ENCODE measurements around the gene SEC14L2.

SEC14L2 gene

DNA sequence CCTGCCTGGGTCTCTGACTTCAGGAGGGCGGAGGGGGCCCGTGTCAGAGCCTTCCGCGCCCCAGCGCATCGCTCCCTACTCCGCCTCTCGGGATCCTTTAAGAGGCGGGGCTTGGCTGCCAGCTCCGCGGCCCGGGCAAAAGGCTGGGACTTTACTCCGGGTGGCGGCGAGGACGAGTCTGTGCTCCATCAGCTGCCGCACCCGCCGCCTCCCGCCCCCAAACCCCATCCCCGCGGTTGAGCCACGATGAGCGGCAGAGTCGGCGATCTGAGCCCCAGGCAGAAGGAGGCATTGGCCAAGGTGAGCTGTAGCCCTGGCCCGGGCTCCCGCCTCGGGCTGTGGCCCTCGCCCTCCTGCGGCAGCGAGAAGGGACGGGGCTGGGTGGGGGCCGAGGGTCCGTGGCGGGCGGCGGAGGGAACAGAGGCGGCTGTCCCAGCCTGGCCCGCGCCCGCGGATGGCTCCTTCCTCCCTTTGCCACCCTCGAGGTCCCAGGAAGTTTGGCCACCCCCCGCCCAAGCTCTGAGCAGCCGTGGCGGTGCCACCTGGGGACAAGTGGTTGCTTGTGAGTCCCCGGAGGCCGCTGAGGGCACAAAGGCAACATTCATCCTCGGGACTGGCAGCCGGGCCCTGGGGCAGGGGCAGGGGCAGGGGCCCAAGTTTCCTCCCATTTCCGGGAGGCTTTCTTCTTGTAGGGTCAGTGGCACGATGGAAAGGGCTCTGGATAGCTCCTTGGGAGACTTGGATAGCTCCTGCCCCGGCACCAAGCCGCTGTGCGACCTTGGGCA, at the start of gene SEC14L2:
SEC14L2 (plus strand) TSS at position 148 of the 785 bp plus-strand sequence; CDS start at position 247, 99 bp downstream.
- DNase-seq: peak; percentile 76

DNA sequence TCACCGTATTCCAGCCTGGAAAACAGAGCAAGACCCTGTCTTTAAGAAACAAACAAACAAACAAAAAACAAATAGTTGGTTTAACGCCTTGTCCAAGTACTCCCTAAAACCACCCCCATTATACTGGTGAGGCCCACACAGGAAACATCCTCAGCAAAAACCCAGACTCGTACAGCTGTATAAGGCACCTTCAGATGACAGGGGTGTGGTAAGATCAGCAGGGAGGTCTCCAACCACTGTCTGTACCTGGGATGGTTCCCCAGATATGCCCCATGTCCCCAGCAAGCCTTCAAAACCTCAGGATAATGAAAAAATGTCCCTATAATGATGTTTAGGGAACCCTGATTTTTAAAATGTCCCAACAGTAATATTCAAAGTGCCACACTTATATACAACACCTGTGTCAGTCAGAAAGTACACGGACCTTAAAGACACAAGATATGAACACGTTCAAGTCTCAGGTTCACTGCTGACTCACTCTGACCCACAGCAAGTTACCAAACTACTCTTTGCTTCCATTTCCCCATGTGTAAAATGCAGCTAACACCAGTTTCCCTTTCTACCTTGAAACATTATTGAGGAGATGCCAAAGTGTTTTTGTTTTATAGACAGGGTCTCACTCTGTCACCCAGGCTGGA, 49.4 kb upstream of the SEC14L2 start:
- no peak for DNase-seq

DNA sequence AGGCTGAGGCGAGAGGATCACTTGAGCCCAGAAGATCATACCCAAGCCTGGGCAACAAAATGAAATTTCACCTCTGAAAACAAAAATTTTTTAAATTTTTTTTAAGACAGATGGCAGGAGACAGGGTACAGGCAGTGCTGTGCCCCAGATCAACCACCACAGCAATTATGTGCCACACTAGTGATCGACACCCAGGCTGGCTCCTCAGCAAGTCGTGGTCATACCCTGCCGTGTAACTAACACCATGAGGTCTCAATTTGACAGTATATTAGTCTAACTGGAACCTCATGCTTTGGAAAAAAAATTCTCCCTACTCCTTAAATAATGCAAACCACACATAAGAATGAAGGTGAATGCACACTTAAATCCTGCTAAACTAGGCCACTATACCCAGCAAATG, 48.4 kb upstream of the SEC14L2 start:
- no peak for DNase-seq

DNA sequence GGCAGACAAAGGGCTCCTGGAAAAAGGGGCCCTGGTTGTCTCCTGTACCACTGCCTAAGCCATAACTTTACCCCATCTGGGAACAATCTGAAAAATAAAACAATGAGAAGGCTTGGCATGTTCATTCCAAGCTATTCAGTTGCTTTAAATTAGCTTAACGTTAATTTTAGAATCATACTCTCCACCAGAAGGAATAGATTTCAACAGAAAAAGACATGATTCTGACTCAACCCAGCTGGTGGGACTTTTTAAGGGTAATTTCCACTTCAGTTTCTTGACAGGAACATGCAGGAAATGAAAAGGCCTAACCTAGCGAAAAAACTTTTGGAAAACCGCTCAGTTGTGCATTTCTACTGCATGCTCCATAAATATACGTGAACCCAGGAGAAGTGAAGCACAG, 48.0 kb upstream of the SEC14L2 start:
- DNase-seq: no peak

DNA sequence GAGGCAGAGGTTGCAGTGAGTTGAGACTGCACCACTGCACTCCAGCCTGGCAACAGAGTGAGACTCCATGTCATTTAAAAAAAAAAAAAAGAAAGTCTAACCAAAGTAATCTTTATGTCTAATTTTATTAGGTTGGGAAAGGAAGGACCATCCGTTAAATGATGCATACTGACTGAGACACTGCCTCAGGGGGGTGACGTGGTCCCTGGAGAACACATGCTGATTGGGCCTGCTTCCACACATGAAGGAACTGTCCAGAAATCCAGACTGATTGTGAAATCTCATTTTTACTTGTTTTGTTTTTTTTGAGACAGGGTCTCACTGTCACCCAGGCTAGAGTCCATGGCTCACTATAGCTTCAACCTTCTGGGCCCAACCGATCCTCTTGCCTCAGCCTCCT, 45.6 kb upstream of the SEC14L2 start:
- DNase-seq: no peak

DNA sequence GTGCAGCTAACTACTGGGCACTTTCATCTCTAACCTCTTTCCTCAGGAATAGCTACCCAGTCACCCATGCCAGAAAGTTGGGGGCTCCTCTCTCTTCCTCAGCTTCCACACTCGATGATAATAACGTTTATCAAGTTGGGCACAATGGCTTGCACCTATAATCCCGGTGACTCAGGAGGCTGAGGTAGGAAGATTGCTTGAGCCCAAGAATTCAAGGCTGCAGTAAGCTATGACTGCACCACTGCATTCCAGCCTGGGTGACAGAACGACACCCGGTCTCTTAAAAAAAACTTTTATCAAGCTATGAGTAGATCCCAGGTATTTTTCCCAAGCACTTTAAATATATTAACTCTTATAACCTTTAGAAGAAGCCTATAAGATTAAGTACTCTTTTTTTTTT, 42.2 kb upstream of the SEC14L2 start:
- no peak for DNase-seq

DNA sequence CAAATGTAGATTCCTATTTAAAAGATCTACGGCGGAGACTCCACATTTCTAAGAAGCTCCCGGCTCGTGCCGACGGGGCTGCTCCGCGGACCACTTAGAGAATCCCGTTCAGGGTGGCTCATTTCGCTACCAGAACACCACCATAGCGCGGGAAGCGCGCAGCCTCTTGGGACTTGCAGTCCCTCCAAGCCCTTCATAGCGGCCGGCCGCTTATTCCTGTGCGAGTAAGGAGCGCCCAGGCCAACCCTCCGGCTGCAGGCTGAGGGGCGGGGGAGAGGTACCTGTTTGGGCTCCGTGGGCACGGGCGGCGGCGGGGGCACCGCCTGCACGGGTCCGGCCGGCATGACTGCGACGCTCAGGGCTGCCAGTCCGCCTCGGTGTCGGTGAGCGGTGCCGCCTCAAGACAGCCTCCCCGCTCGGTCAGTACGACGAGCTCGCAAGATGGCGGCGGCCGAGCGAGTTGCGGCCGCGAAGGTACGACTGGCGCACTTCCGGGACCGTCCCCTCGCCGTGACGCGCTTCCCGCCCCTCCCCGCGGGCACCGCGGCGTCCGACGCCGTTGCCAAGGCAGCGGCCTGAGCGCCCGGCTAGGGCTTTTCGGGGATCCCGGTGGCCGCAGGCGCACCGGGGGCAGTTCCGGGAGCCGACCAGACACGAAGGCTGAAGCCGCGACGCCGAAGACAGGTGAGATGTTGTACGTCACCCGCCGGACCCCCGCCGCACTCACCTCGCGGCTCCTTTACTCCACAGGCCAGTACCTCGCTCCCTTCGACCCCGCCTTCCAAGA, 40.2 kb upstream of the SEC14L2 start, which contains the start of the genes CCDC157 and SF3A1:
CCDC157 (plus strand) TSS at position 559 of the 787 bp plus-strand sequence. CDS start 8,994 bp downstream, outside the sequence.
SF3A1 (minus strand) TSS at position 446 of the 787 bp plus-strand sequence; CDS start at position 344, 102 bp downstream.
- peak; percentile 89 for DNase-seq

DNA sequence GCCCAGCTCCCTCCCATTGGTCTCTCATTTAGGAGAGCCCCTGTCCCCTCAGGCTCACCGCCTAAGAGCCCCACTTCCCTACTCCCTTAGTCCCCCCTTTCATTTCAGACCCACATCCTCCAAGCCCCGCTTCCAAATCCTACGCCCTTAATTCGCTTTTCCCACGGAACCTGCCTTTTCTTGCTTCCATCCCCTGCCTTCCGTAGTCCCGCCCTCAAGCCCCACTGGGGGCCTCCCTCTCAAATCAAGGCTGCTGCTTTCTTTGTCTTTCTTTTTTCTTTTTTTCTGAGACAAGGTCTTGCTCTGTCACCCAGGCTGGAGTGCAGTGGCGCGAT, 39.6 kb upstream of the SEC14L2 start:
- no peak for DNase-seq

DNA sequence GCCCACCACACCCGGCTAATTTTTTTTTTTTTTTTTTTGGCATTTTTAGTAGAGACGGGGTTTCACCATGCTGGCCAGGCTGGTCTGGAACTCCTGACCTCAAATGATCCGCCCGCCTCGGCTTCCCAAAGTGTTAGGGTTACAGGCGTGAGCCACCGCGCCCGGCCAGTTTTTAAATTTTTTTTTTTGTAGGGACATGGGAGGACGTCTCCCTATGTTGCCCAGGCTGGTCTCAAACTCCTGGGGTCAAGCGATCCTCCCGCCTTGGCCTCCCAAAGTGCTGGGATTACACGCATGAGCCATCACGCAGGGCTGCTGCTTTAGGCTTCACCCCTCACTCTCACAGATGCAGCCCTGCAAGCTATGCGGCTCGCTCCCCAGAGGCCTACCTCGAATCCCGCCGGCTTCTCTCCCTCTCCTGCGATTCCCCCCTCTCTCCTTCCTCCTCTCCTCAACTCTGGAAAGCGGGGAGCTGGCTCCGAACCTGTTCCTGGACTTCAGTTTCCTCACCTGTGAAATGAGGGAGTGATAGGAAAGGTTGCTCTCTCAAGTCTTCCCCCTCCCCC, 39.1 kb upstream of the SEC14L2 start:
- no peak for DNase-seq

DNA sequence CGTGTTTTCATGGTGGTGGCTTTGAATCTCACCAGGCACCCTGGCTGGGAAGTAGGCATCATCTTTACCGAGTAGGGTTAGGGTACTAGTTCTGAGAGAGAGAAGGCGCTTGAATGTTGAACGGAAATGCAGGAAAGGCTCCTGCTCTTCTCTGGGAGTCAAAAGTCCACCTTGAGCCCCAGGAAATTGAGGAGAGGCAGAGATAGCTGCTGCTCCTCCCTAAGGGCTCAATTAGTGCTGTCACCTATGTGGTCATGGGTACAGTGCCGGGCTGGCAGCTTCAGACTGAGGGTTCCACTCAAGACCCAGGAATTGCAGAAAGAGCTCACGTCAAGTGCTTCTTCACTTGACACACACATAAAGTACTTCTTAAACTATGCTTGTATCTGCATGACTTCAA, 38.3 kb upstream of the SEC14L2 start:
- no peak for DNase-seq

DNA sequence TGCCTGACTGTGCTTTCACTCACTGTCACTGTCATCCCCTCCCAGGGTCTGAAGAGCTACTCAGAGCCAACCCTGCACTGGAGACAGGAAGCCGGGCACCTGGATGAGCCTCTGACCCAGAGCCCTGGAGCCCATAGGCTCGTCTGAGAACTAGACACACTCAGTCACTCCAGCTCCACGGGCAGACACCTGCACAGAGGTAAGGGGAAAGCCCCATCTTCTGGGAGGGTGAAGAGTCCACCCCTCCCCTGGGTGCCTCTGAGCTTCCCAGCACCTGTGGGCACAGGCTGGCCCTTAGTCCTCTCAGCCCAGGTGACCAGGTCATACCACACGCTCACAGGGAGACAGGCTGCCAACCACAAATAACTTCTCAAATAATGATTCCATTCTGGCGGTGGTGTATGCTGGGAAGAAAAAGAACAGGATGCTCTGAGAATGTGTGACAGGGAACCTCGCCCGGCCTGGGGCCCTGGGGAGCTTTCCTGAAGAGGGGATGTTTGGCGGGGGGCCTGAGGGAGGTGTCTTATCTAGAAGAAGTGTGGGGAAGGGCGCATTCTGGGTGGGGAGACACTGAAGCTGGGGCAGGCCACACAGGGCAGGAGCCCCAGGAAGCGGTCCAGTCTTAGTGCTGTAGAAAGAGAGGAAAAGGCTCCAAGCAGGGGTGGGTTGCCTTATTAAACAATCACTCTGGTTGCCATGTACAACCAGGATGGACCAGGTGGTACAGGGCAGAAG, 34.7 kb upstream of the SEC14L2 start:
- no peak for DNase-seq

DNA sequence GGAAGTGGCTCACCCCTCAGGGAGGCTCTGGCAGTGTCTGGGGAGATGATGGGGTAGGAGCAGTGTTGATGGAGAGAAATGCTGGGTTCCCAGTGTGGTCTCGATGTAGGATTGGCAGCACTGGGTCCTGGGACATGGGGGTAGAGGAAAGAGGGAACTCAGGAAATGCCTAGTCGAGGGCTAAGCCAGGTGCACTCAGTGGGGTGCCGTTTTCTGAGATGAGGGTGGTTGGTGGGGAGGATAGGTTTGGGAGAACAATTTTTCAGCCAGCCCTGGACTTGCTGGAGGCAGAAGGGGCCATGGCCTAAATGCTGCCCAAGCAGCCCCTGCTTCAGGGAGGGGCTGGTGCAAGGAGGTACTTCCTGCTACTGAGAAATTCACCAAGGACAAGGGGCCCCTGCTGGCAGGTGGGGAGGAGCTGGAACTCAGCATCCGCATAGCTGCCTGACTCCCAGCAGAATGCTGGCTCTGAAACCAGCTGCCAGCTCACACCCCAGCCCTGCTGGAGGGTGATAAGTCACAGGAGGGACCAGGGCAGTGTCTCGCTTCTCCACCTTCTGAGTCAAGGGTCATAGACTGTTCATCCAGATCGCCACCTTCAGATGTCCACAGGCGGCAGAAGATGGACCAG, 34.1 kb upstream of the SEC14L2 start:
- no peak for DNase-seq

DNA sequence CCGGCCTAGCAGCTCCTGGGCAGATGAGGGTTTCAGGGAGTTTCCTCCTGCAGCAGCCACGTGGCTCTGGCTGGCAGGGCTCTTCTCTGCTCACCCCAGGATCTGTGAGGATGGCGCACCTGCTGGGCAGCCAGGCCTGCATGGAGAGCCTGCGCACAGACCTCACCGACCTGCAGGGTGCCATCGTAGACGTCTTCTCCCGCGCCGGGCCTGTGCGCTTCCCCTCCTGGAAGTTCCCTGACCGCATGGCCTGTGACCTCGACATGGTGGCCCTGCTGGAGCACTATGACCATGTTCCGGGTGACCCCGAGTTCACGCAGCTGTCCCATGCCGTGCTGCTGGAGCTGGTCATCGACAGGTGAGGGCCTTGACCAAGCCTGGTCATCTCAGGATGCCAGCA, 30.9 kb upstream of the SEC14L2 start:
- DNase-seq: no peak

DNA sequence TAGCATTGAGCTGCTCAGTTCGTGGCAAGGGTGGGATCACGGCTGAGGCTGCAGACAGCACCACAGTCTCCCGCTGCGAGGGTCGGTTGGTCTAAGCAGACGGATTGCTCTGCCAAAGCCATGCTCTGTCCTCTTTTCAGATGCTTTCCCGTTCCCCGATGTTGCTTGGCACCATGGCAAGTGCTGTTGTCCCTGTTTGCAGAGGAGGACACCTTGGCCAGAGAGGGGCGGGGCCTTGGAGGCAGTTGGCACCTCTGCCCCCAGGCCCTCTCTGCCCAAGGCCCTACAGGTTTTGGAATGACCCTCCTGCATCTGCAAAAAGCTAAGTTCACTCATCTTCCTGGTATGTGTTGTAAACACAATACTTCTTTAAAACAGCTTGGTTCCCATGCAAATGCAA, 28.4 kb upstream of the SEC14L2 start:
- no peak for DNase-seq

DNA sequence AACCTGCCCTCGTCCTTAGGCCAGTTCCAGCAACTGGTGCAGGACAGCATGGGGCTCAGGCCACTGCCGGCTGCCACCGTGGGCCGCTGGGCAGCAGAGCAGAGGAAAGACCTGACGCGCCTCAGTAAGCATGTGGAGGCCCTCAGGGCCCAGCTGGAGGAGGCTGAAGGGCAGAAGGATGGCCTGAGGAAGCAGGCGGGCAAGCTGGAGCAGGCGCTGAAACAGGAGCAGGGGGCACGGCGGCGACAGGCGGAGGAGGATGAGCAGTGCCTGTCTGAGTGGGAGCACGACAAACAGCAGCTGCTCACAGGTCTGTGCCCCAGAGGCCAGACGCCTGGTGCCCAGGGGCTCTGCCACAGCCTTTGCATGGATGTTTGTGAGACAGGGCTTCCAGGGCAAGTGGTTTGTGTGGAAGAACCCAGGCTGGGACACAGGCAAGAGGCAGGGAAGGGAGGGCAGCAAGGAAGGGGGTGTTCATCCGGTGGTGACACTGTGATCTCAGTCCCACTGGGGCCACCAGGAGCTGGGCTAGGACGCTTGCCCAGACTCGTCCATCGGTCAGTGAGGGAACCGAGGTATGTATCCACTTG, 26.1 kb upstream of the SEC14L2 start:
- DNase-seq: no peak

DNA sequence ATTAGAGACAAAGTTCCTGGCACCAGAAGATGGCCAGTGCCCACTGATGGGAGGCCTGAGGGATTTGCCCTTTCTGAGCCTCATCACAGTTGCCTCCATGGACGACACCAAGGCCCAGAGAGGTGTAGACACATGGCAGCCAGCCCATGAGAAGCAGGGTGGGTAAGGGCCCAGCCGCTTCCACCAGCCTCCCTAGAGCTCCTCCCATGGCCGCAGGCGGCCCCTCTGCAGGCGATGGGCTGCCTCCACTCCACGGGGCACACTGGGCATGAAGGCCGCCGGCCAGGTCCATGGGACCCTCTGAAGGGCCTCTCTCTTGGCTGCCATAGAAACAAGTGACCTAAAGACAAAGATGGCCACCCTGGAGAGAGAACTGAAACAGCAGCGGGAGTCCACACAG, 25.5 kb upstream of the SEC14L2 start:
- no peak for DNase-seq

DNA sequence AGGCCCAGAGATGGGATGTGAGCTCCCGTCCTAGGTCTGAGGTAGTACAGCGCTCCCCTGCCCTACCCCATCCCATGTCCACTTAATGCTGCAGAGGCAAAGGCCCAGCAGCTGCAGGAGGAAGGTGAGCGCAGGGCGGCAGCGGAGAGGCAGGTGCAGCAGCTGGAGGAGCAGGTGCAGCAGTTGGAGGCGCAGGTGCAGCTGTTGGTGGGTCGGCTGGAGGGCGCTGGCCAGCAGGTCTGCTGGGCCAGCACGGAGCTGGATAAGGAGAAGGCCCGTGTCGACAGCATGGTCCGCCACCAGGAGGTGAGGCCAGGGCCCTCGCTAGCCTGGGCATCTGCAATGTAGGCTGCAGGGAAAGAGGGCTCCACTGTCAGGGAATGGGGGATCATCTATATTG, 24.8 kb upstream of the SEC14L2 start:
- no peak for DNase-seq

DNA sequence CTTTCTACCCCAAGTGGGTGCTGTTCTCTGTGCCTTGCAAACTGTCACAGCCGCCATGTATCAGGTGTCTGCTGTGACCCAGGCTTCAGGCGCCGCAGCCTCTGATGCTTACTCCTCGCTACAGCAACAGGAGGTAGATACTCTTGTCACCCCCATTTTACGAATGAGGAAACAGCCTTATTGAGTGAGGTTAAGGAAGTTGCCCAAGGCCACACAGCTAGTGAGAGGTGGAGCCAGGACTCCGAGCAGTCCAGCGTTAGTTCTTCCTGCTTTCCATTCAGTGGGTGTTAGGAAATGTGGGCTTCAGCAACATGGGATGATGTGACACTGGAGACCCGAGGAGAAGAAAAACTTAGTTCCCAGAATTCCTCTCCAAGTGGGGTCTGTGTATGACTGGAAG, 23.9 kb upstream of the SEC14L2 start:
- DNase-seq: no peak

DNA sequence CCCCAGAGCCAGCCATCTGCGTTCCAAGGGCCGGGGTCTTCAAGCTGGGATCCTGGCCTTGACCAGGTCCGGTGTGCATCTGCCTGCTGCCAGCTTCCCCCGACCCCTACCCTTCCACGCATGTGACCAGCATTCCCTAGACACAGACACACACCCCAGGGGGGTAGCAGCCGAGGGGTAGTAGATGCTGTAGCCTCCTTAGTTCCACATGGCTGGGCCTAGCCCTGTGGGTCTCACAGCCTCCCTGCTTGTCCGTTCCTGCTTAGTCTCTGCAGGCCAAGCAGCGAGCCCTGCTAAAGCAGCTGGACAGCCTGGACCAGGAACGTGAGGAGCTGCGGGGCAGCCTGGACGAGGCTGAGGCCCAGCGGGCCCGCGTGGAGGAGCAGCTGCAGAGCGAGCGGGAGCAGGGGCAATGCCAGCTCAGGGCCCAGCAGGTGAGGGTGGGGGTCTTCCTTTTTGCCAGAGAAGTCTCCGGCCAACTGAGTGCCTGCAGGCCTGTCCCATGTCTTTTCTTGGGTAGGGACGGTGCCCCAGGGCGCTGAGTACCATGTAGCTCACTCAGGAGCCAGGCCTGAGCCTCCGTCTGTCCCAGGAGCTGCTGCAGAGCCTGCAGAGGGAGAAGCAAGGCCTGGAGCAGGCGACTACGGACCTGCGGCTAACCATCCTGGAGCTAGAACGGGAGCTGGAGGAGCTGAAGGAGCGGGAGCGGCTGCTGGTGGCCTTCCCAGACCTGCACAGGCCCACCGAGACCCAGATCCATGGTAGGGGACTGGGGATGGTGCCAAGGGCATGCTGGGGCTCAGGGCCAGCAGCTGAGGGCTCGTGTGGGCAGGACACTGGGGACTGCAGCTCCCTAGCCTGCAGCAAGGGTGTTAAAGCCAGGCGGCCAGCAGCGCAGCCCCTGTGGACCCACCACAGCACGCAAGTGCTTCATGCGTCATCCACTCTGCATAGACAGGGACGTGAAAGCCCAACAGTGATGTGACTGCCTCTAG, 23.2 kb upstream of the SEC14L2 start:
- no peak for DNase-seq

DNA sequence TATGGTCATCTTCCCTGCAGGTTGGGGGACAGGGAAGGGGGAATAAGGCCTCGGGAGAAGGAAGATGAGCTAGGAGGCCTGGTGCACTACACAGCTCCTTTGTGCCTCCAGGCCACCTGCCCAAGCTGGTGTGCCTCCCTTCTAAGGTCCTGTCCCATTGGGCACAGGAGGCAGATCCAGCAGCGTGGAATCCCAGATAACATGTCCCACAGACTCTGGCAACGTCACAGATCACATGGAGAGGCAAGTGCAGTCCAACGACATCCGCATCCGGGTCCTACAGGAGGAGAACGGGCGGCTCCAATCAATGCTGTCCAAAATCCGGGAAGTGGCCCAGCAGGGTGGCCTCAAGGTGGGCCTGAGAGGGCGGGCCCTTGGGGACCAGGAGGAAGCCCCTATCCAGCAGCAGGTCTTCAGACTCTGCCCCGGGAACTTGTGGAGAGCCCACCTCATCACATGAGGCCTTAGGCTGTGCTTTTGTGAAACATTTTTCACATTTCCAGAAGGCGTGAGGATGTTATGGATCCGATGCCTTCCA, 21.4 kb upstream of the SEC14L2 start:
- no peak for DNase-seq

Measured in activated T-cell treated with anti-CD3 and anti-CD28 coated beads, Interleukin-2, amount 50 U/mL, for 1 hour (primary cell).